BLaER1 (cell line): Measurements from ENCODE around the gene WWOX.

ENCODE experiments used
- H3K27ac ChIP-seq: shearing (Covaris generic); formaldehyde crosslinking; 2 replicates; pipeline ENCODE4 v1.8.1; 2022
- H3K27me3 ChIP-seq: shearing (Covaris generic); formaldehyde crosslinking; 2 replicates; pipeline ENCODE4 v1.8.1; 2022
- H3K36me3 ChIP-seq: shearing (Covaris generic); formaldehyde crosslinking; 2 replicates; pipeline ENCODE4 v1.8.1; 2022
- H3K4me1 ChIP-seq: shearing (Covaris generic); formaldehyde crosslinking; 2 replicates; pipeline ENCODE4 v1.8.1; 2022
- H3K4me2 ChIP-seq: shearing (Covaris generic); formaldehyde crosslinking; 2 replicates; pipeline ENCODE4 v1.8.1; 2022
- H3K4me3 ChIP-seq: shearing (Covaris generic); formaldehyde crosslinking; 2 replicates; pipeline ENCODE4 v1.8.1; 2022
- H3K9ac ChIP-seq: shearing (Covaris generic); formaldehyde crosslinking; 2 replicates; pipeline ENCODE4 v1.8.1; 2022
- H3K9me3 ChIP-seq: shearing (Covaris generic); formaldehyde crosslinking; 2 replicates; pipeline ENCODE4 v1.8.1; 2022
- H4K20me1 ChIP-seq: shearing (Covaris generic); formaldehyde crosslinking; 2 replicates; pipeline ENCODE4 v1.8.1; 2022
- Cebpa-rat ChIP-seq: shearing (Covaris generic); IDR thresholded peaks from 2 replicates; pipeline ENCODE4 v1.8.1; 2022

WWOX gene

GRCh38 chr16:78431701-78432100 is 332.2 kb downstream of the WWOX start:
- Histone ChIP-seq H3K9ac (no peak overlapping the region), H3K4me1 (no peaks in the 10 kb centered on the region), H3K9me3 (no peaks in the 10 kb centered on the region), H3K27ac (no peak overlapping the region), H4K20me1 (no peaks in the 10 kb centered on the region), H3K27me3 (no peaks in the 10 kb centered on the region), H3K36me3 (peaks cover 21% of the 10 kb centered on the region), H3K4me3 (no peak overlapping the region), H3K4me2 (no peak overlapping the region)
- no peak for TF ChIP-seq Cebpa-rat

- Histone ChIP-seq H3K9ac (no peak overlapping the region), H3K27ac (no peak overlapping the region), H3K4me2 (no peak overlapping the region), H3K36me3 (peaks cover 21% of the 10 kb centered on the region), H3K4me3 (no peak overlapping the region), H3K27me3 (no peaks in the 10 kb centered on the region), H4K20me1 (no peaks in the 10 kb centered on the region), H3K4me1 (no peaks in the 10 kb centered on the region), H3K9me3 (no peaks in the 10 kb centered on the region)
- TF ChIP-seq Cebpa-rat, result no peak
Measured at GRCh38 chr16:78432451-78432850, 333.0 kb downstream of the WWOX start.

- Histone ChIP-seq H3K9me3 (no peaks in the 10 kb centered on the region), H4K20me1 (no peaks in the 10 kb centered on the region), H3K27ac (no peak overlapping the region), H3K36me3 (peaks cover 21% of the 10 kb centered on the region), H3K27me3 (no peaks in the 10 kb centered on the region), H3K4me3 (no peak overlapping the region), H3K9ac (no peak overlapping the region), H3K4me2 (no peak overlapping the region), H3K4me1 (no peaks in the 10 kb centered on the region)
- TF ChIP-seq Cebpa-rat, result no peak
Measured at GRCh38 chr16:78433116-78433515, 333.7 kb downstream of the WWOX start.

GRCh38 chr16:78434401-78434800 is 334.9 kb downstream of the WWOX start:
- Histone ChIP-seq H3K36me3 (peaks cover 20% of the 10 kb centered on the region), H3K4me1 (no peaks in the 10 kb centered on the region), H3K4me2 (no peak overlapping the region), H3K27me3 (no peaks in the 10 kb centered on the region), H4K20me1 (no peaks in the 10 kb centered on the region), H3K4me3 (no peak overlapping the region), H3K9ac (no peak overlapping the region), H3K27ac (no peak overlapping the region), H3K9me3 (no peaks in the 10 kb centered on the region)
- TF ChIP-seq Cebpa-rat, result no peak

- Histone ChIP-seq H3K9me3 (no peaks in the 10 kb centered on the region), H3K27me3 (no peaks in the 10 kb centered on the region), H3K4me3 (no peak overlapping the region), H4K20me1 (no peaks in the 10 kb centered on the region), H3K9ac (no peak overlapping the region), H3K4me1 (no peaks in the 10 kb centered on the region), H3K27ac (no peak overlapping the region), H3K36me3 (peaks cover 11% of the 10 kb centered on the region), H3K4me2 (no peak overlapping the region)
- no peak for TF ChIP-seq Cebpa-rat
Measured at GRCh38 chr16:78435260-78435659, 335.8 kb downstream of the WWOX start.

- Histone ChIP-seq H3K4me3 (no peak overlapping the region), H4K20me1 (no peaks in the 10 kb centered on the region), H3K4me2 (no peak overlapping the region), H3K36me3 (peaks cover 10% of the 10 kb centered on the region), H3K9ac (no peak overlapping the region), H3K27ac (no peak overlapping the region), H3K27me3 (no peaks in the 10 kb centered on the region), H3K9me3 (no peaks in the 10 kb centered on the region), H3K4me1 (no peaks in the 10 kb centered on the region)
- TF ChIP-seq Cebpa-rat, result no peak
Measured at GRCh38 chr16:78436023-78436422, 336.6 kb downstream of the WWOX start.

- Histone ChIP-seq H3K4me2 (no peak overlapping the region), H3K36me3 (peaks cover 10% of the 10 kb centered on the region), H3K27ac (no peak overlapping the region), H4K20me1 (no peaks in the 10 kb centered on the region), H3K9me3 (no peaks in the 10 kb centered on the region), H3K9ac (no peak overlapping the region), H3K27me3 (no peaks in the 10 kb centered on the region), H3K4me1 (no peaks in the 10 kb centered on the region), H3K4me3 (no peak overlapping the region)
- no peak for TF ChIP-seq Cebpa-rat
Measured at GRCh38 chr16:78436846-78437245, 337.4 kb downstream of the WWOX start.

GRCh38 chr16:78437352-78437968 is 338.0 kb downstream of the WWOX start:
- no peaks in the 10 kb centered on the region for H3K9me3 ChIP-seq
- H3K27me3 ChIP-seq, result no peaks in the 10 kb centered on the region
- H3K4me2 ChIP-seq, result no peak overlapping the region
- no peak overlapping the region for H3K4me3 ChIP-seq
- no peak overlapping the region for H3K9ac ChIP-seq
- no peak overlapping the region for H3K27ac ChIP-seq
- no peaks in the 10 kb centered on the region for H4K20me1 ChIP-seq
- H3K4me1 ChIP-seq, result no peaks in the 10 kb centered on the region
- H3K36me3 ChIP-seq, result peaks cover 7% of the 10 kb centered on the region
- no peak for TF ChIP-seq Cebpa-rat

- Histone ChIP-seq H3K36me3 (peaks cover 4% of the 10 kb centered on the region; the same call in 1 of the 2 replicates), H3K4me2 (no peak overlapping the region), H3K9ac (no peak overlapping the region), H3K4me1 (no peaks in the 10 kb centered on the region), H3K4me3 (no peak overlapping the region), H3K9me3 (no peaks in the 10 kb centered on the region), H3K27ac (no peak overlapping the region), H4K20me1 (no peaks in the 10 kb centered on the region), H3K27me3 (no peaks in the 10 kb centered on the region)
- no peak for TF ChIP-seq Cebpa-rat
Measured at GRCh38 chr16:78438219-78438618, 338.8 kb downstream of the WWOX start.

- H3K27ac ChIP-seq, result no peak overlapping the region
- no peak overlapping the region for H3K4me3 ChIP-seq
- no peaks in the 10 kb centered on the region for H4K20me1 ChIP-seq
- no peaks in the 10 kb centered on the region for H3K27me3 ChIP-seq
- no peaks in the 10 kb centered on the region for H3K9me3 ChIP-seq
- TF ChIP-seq Cebpa-rat, result no peak
- H3K4me1 ChIP-seq, result no peaks in the 10 kb centered on the region
- no peak overlapping the region for H3K4me2 ChIP-seq
- peaks cover 4% of the 10 kb centered on the region; the same call in 1 of the 2 replicates for H3K36me3 ChIP-seq
- H3K9ac ChIP-seq, result no peak overlapping the region
Measured at GRCh38 chr16:78438632-78439031, 339.2 kb downstream of the WWOX start.

- H3K27ac ChIP-seq, result no peak overlapping the region
- H3K9ac ChIP-seq, result no peak overlapping the region
- TF ChIP-seq Cebpa-rat, result no peak
Measured at GRCh38 chr16:78439646-78440045, 340.2 kb downstream of the WWOX start.

More at GRCh38 chr16:78439646-78440045, 340.2 kb downstream of the WWOX start:
- no peaks in the 10 kb centered on the region for H3K9me3 ChIP-seq
- H3K4me1 ChIP-seq, result no peaks in the 10 kb centered on the region
- no peaks in the 10 kb centered on the region for H3K36me3 ChIP-seq
- H3K27me3 ChIP-seq, result no peaks in the 10 kb centered on the region
- H4K20me1 ChIP-seq, result no peaks in the 10 kb centered on the region
- no peak overlapping the region for H3K4me2 ChIP-seq
- no peak overlapping the region for H3K4me3 ChIP-seq
